Tibial nerve (tissue), 4 donors: ENCODE results near the gene ZNF579. TPM values are rescaled to one million over a fixed set of nuclear protein-coding genes. Genes with fewer than 3 reads are reported as not detected.

Experiments used
- DNase-seq, 2 donors: peaks; one replicate each; pipeline ENCODE4 v3.0.0-alpha.2; 2019; ENCODE audit warnings: low spot score in 2 of 2
- H3K27ac ChIP-seq, 4 donors: fragments of 200-600 bp; sonication (generic) in 3 of 4; one replicate each; pipeline ENCODE4 v1.5.1; 2017 to 2019; ENCODE audit warnings: mild to moderate bottlenecking in 1 of 4
- H3K27me3 ChIP-seq, 2 donors: fragments of 200-600 bp; sonication (generic) in 1 of 2; one replicate each; pipeline versions ENCODE4 v1.5.1 to v1.6.0; 2017 to 2019
- H3K36me3 ChIP-seq, 3 donors: fragments of 200-600 bp; sonication (generic); one replicate each; pipeline ENCODE4 v1.5.1; 2018 to 2019
- H3K4me1 ChIP-seq, 4 donors: fragments of 200-600 bp; sonication (generic) in 3 of 4; one replicate each; pipeline ENCODE4 v1.5.1; 2017 to 2019
- H3K4me3 ChIP-seq, 4 donors: fragments of 200-600 bp; sonication (generic) in 3 of 4; one replicate each; pipeline ENCODE4 v1.5.1; 2017 to 2019; ENCODE audit warnings: mild to moderate bottlenecking in 1 of 4, moderate library complexity in 1 of 4
- H3K9me3 ChIP-seq, 4 donors: fragments of 200-600 bp; sonication (generic) in 3 of 4; one replicate each; pipeline ENCODE4 v1.5.1; 2017 to 2019
- EP300 ChIP-seq, 2 donors: sonication (generic); formaldehyde crosslinking; IDR thresholded peaks; one replicate each; pipeline ENCODE4 v1.6.1; 2017; ENCODE audit warnings: antibody characterized with exemption in 2 of 2, mild to moderate bottlenecking in 1 of 2
- POLR2A ChIP-seq, 2 donors: fragments of 450-650 bp; IDR thresholded peaks; one replicate each; pipeline ENCODE4 v1.6.1; 2017; ENCODE audit warnings: antibody characterized with exemption in 2 of 2, mild to moderate bottlenecking in 2 of 2, moderate library complexity in 2 of 2
- WGBS, 2 donors: methylation state at CpG; one replicate each; pipeline ENCODE4 v1.1.5; 2018; 5-methylcytosine and 5-hydroxymethylcytosine counted together
- total RNA-seq, 4 donors: library from RNA; depleted of rRNA; stranded (reverse); fragments of >200 nt; gene quantifications; one replicate each; pipeline ENCODE4 v1.1.0, GENCODE V29; 2016
- TF ChIP-seq, protein P1 (sequence below), 5 experiments: fragments of 200-600 bp in 3 of 5; fragments of 450-650 bp in 2 of 5; sonication (generic) in 3 of 5; IDR thresholded peaks; one replicate each; pipeline ENCODE4 v1.5.1; 2016 to 2019; ENCODE audit warnings: antibody characterized with exemption in 5 of 5, mild to moderate bottlenecking in 3 of 5, moderate library complexity in 2 of 5

ZNF579 gene
- total RNA-seq, 4 donors from 2014 or later, result 2.0 to 5.3 (median 4.2) TPM

GRCh38 chr19:55554302-55554701 is 26.3 kb downstream of the ZNF579 start:
- Histone ChIP-seq H3K27ac (no peak overlapping the region), H3K9me3 (no peaks in the 10 kb centered on the region), H3K4me3 (no peak overlapping the region), H3K4me1 (peaks cover 0 to 24% (median 4%) of the 10 kb centered on the region in 4 donors), H3K27me3 (peaks cover 0 to 10% of the 10 kb centered on the region in 2 donors), H3K36me3 (no peaks in the 10 kb centered on the region)
- 82 to 85% methylated on average over 9 of the region's 9 CpGs for WGBS, 2 donors
- TF ChIP-seq POLR2A (IDR thresholded peaks at IDR 0.05) (no peak), EP300 (IDR thresholded peaks at IDR 0.05) (no peak)
- TF ChIP-seq, protein P1, sequence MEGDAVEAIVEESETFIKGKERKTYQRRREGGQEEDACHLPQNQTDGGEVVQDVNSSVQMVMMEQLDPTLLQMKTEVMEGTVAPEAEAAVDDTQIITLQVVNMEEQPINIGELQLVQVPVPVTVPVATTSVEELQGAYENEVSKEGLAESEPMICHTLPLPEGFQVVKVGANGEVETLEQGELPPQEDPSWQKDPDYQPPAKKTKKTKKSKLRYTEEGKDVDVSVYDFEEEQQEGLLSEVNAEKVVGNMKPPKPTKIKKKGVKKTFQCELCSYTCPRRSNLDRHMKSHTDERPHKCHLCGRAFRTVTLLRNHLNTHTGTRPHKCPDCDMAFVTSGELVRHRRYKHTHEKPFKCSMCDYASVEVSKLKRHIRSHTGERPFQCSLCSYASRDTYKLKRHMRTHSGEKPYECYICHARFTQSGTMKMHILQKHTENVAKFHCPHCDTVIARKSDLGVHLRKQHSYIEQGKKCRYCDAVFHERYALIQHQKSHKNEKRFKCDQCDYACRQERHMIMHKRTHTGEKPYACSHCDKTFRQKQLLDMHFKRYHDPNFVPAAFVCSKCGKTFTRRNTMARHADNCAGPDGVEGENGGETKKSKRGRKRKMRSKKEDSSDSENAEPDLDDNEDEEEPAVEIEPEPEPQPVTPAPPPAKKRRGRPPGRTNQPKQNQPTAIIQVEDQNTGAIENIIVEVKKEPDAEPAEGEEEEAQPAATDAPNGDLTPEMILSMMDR (IDR thresholded peaks at IDR 0.05), result no peak
- DNase-seq, result no peak

DNA sequence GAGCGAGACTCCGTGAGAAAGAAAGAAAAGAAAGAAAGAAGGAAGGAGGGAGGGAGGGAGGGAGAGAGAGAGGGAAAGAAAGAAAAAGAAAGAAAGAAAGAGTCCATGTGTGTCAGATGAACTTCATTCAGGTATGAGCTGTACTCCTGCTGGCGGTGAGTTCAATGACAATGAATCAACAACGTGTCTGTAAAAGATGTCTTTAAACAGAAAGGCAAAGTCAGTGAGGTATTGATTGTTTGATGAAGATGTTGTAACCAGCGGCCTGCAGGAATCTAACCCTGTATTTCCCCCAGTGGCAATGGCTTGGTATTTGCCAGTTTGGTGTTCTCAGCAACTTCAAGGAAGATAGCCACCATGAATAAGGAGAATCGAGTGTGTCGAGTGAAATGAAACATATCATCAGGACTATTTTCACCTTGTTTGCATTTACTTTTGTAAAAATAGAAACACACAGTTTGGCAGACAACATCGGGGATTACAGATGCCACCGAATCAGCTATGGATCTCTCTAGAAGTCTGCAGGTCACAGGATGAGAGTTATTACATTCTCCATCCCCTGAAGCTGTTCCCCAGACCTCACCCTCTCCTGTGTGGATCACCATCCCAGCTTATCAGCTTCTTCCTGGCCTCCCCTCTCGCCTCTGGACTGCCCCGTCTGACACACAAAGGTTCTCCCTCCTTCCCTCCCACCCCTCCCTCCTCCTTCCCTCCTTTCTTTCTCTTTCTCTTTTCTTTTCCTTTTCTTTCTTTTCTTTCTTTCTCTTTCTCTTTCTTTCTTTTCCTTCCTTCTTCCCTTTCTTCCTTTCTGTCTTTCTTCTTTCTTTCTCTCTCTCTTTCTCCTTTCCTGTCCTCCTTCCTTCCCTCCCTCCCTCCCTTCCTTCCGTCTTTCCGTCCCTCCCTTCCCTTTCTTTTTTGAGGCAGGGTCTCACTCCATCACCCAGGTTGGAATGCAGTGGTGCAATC is 27.1 kb downstream of the ZNF579 start:
- WGBS, 2 donors, result 50 to 53% methylated on average over 13 of the region's 13 CpGs
- peaks cover 0 to 16% of the 10 kb centered on the region in 2 donors for H3K27me3 ChIP-seq

GRCh38 chr19:55552620-55553019 is 28.0 kb downstream of the ZNF579 start:
- no peaks in the 10 kb centered on the region for H3K9me3 ChIP-seq

More for the DNA sequence above, 27.1 kb downstream of the ZNF579 start:
- Histone ChIP-seq H3K4me1 (peaks cover 0 to 24% (median 4%) of the 10 kb centered on the region in 4 donors), H3K4me3 (no peak overlapping the region), H3K36me3 (no peaks in the 10 kb centered on the region), H3K27ac (peak overlapping the region in 1 of 4 donors; percentile 19), H3K9me3 (no peaks in the 10 kb centered on the region)
- TF ChIP-seq POLR2A (IDR thresholded peaks at IDR 0.05) (no peak), EP300 (IDR thresholded peaks at IDR 0.05) (no peak)
- TF ChIP-seq, protein P1 (IDR thresholded peaks at IDR 0.05), result no peak
- no peak for DNase-seq

DNA sequence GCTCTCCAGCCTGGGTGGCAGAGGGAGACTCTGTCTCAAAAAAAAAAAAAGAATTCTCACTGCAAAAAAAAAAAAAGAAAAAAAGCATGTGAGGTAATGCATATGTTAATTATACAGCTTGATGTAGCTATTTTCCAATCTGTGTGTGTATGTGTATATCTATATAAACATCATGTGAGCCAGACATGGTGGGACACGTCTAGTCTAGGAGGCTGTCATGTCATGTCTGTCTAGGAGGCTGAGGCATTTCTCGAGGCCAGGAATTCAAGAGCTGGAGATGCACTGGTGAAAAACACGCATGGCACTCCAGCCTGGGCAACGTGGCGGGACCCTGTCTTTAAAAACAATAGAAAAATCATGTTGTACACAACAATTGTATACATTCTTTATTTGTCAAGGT is 28.4 kb downstream of the ZNF579 start:
- no peak for TF ChIP-seq POLR2A (IDR thresholded peaks at IDR 0.05)
- TF ChIP-seq EP300 (IDR thresholded peaks at IDR 0.05), result no peak
- TF ChIP-seq, protein P1 (IDR thresholded peaks at IDR 0.05), result no peak
- Histone ChIP-seq H3K4me3 (no peak overlapping the region), H3K27me3 (peaks cover 0 to 25% of the 10 kb centered on the region in 2 donors), H3K9me3 (no peaks in the 10 kb centered on the region), H3K36me3 (no peaks in the 10 kb centered on the region), H3K27ac (peak overlapping the region in 1 of 4 donors; percentile 8), H3K4me1 (peaks cover 0 to 29% (median 4%) of the 10 kb centered on the region in 4 donors)
- no peak for DNase-seq
- 49 to 60% methylated on average over 5 of the region's 5 CpGs for WGBS, 2 donors

More at GRCh38 chr19:55552620-55553019, 28.0 kb downstream of the ZNF579 start:
- TF ChIP-seq EP300 (IDR thresholded peaks at IDR 0.05) (no peak), POLR2A (IDR thresholded peaks at IDR 0.05) (no peak)
- TF ChIP-seq, protein P1 (IDR thresholded peaks at IDR 0.05), result no peak
- Histone ChIP-seq H3K4me1 (peaks cover 0 to 25% (median 4%) of the 10 kb centered on the region in 4 donors), H3K27ac (peak overlapping the region in 2 of 4 donors; percentile 8 to 19), H3K36me3 (no peaks in the 10 kb centered on the region), H3K4me3 (no peak overlapping the region), H3K27me3 (peaks cover 0 to 21% of the 10 kb centered on the region in 2 donors)
- DNase-seq, result no peak
- 42 to 43% methylated on average over 13 of the region's 13 CpGs for WGBS, 2 donors

DNA sequence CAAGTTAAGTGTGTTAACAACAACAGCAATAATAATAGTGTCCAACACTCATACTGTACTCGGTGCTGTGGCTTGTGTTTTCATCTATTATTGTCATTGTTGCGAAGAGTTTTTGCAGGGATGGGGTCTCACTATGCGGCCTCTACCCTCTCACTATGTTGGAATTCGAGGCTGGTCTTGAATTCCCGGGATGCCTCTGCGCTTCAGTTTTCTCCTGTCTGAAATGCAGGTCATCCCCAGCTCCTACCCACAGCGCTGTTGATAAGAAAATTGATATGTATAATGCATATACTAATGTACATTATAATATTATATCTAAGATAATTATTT is 30.4 kb downstream of the ZNF579 start:
- WGBS, 2 donors, result 40 to 47% methylated on average over 7 of the region's 7 CpGs
- Histone ChIP-seq H3K9me3 (no peaks in the 10 kb centered on the region), H3K27me3 (peaks cover 0 to 39% of the 10 kb centered on the region in 2 donors), H3K27ac (peak overlapping the region in 1 of 4 donors; percentile 42), H3K36me3 (no peaks in the 10 kb centered on the region), H3K4me1 (peaks cover 0 to 32% (median 4%) of the 10 kb centered on the region in 4 donors), H3K4me3 (no peak overlapping the region)
- no peak for TF ChIP-seq POLR2A (IDR thresholded peaks at IDR 0.05)
- no peak for TF ChIP-seq EP300 (IDR thresholded peaks at IDR 0.05)
- TF ChIP-seq, protein P1 (IDR thresholded peaks at IDR 0.05), result no peak
- no peak for DNase-seq
